Embryonic facial prominence (tissue), 1 donor: ENCODE results near the gene IFITM2.
"Not testable (repeated sequence)": the region's sequence is repeated elsewhere in the genome, so short reads cannot be mapped to it uniquely, and the experiment has no call there.

Experiments used
- DNase-seq: peaks from one replicate; pipeline ENCODE4 v3.0.0-alpha.2; 2016; ENCODE audit errors: extremely low spot score

IFITM2 gene

GRCh38 chr11:307766-308708, at the start of gene IFITM2:
Gene IFITM2, plus strand, starts transcription at chr11:307816. Its CDS starts 377 bp downstream, at chr11:308193.
- DNase-seq = peak; percentile 36

GRCh38 chr11:259413-259812, 48.2 kb upstream of the IFITM2 start:
- no peak for DNase-seq

GRCh38 chr11:261624-262023, 46.0 kb upstream of the IFITM2 start:
- no peak for DNase-seq

GRCh38 chr11:266676-267439, 40.8 kb upstream of the IFITM2 start:
- no peak for DNase-seq

GRCh38 chr11:267491-267994, 40.1 kb upstream of the IFITM2 start:
- DNase-seq = no peak

GRCh38 chr11:268716-269145, 38.9 kb upstream of the IFITM2 start:
- not testable (repeated sequence) for DNase-seq

DNA sequence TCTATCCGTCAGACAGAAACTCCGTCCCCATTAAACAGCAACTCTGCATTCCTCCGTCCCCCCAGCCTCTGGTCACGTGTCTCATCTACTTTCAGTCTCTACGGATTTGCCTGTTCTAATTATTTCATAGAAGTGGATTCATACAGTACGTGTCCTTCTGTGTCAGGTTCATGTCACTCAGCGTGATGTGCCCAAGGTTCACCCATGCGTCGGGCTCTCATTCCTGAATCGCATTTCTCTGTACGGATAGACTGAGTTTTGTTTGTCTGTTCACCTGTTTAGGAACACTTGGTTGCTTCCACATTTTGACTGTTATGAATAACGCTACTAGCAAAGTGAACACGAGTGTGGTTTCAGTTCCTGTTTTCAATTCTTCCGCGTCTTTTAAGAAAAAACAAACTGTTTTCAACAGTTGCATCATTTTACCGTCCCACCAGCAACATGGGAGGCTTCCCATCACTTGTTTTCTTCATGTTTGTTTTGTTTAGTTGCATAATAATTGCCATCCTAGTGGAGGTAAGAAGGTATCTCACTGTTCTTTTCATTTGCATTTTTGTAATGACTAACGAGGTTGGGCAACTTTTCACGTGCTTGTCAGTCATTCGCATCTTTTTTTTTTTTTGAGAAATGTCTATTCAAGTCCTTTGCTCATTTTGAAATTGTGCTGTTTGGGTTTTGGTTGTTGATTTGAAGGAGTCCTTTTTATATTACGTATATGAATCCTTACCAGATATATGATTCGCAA, 38.3 kb upstream of the IFITM2 start:
- no peak for DNase-seq

GRCh38 chr11:270451-271318, 36.9 kb upstream of the IFITM2 start:
- DNase-seq = no peak

DNA sequence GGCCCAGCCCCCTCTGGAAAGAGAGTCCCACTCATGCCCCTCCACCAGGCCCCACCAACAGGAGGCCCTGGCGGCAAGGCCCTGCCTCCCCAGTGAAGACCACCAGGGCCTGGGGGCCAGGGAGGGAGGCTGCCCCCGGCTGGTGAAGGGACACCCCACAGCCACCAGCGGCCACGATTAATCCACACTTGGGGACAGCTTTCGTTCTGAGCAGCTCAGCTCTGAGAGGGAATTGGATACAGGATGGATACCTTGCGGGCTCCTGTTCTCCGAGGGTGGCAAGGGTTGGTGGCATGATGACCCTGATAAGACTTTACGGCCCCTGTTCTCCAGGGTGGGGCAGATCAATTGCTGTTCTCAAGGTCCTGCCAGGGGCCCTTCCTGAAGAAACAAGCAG, 36.3 kb upstream of the IFITM2 start:
- no peak for DNase-seq

GRCh38 chr11:272195-272930, 35.3 kb upstream of the IFITM2 start:
- DNase-seq = no peak

GRCh38 chr11:272931-273198, 34.8 kb upstream of the IFITM2 start:
- DNase-seq = no peak

DNA sequence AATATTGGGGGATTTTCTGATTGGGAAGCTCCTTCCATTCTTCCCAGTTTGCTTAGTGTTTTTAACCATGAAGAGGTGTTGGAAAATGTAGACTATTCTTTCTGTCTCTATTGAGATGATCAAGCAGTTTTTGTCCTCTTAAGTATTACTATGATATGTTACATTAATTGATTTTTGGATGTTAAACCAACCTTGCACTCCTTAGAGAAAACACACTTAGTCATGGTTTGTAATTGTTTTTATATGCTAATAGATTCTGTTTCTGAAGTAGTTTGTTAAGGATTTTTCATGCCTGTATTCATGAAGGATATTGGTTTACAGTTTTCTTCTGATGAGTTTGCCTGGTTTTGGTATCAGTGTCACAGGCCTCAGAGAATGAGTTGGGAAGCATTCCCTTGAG, 31.4 kb upstream of the IFITM2 start:
- no peak for DNase-seq

DNA sequence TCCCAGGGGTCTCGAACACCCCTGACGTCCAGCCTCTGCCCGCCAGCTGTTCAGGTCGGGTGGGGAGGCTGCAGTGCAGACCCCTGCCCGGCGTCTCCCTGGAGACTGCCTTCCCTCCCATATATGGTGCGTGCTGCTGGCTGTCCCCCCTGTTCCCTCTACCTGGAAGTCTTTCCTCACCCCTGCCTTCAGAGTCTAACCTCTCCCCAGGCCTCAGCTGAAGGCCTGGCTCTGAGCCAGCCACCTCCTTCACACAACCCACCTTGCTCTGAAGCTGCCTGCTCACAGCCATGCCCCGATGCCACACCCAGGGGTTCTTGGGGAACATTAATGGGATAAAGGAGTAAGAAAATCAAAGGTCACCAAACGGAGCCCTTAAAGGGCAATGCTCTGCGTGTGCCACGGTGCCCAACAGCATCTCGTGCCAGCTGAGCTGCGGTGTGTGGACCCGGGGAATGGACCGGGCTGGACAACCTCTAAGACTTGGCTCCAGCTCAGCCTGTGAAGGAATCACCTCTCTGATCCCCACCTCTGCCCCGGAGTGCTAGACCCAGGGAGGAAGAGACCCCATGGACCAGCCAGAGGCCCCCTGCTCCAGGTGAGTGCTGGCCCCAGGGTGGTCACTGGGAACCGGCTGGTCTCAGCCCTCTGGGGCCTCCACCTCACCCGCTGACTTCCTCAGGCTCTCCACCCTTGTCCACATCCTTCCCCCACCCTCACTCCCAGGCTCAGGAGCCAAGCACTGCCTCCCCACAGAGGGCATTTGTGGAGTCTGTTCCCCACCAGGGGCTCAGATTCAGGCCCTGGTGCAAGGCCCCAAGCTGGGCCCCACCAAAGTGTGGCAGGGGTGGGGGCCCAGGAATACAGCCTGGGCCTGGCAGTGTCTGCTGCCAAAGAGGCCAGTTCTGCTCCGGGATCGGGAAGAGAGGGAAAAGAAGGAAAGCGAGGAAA, 29.3 kb upstream of the IFITM2 start, which contains the start of gene NLRP6:
NLRP6 (plus strand) TSS at position 407 of the 951 bp plus-strand sequence; CDS start at position 570, 163 bp downstream.
- no peak for DNase-seq

DNA sequence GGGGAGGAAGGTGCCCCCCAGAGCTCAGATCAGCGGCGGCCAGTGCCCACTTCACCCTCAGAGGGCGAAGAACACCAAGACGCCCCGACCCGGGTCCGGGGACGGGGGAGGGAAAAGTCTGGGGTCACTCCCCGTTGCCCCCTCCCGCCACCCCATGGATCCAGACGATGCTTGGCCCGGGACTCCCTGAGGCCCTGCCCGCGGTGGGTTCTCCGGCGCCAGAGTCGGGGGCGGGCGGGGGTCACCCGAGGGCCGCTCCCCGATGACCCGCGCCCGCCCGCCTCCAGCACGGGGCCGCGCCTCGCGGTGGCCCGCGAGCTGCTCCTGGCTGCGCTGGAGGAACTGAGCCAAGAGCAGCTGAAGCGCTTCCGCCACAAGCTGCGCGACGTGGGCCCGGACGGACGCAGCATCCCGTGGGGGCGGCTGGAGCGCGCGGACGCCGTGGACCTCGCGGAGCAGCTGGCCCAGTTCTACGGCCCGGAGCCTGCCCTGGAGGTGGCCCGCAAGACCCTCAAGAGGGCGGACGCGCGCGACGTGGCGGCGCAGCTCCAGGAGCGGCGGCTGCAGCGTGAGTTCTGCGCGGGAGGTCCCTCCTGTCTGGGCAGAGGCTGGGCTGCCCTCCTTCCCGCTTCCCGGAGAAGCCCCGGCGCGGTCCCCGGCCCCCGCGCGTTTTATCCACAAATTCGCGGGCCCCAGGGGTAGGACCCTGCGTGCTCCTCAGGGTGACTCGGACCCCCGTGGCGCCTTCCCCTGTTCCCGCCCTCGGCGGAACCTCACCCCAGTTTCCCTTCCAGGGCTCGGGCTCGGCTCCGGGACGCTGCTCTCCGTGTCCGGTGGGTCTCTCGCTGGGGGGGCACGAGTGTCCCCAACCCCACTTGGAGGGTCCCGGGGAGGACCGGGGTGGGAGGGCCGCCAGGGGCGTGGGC, 28.3 kb upstream of the IFITM2 start:
- no peak for DNase-seq

GRCh38 chr11:279966-280705, 27.5 kb upstream of the IFITM2 start:
- DNase-seq = no peak

GRCh38 chr11:280706-281485, 26.7 kb upstream of the IFITM2 start:
- DNase-seq = no peak
